ENCODE results near the gene ADAMTS17. TPM values are rescaled to one million over a fixed set of nuclear protein-coding genes. Genes with fewer than 3 reads are reported as not detected.

Gene ADAMTS17
- total RNA-seq, 1 experiment from 2014 or later, result 1.6 TPM

GRCh38 chr15:100172356-100173024, 169.3 kb downstream of the ADAMTS17 start:
- peaks cover 7% of the 10 kb centered on the region for H3K9me3 ChIP-seq (ENCODE audit: control insufficient read depth, insufficient read depth, low read depth, low read length)
- H3K4me1 ChIP-seq (ENCODE audit: control insufficient read depth, insufficient read depth, low read length), result no peaks in the 10 kb centered on the region
- in situ Hi-C loops (cut with HindIII; ENCODE audit: low pct_unique_long_range_greater_than_20kb, low sequenced_read_pairs), result no loop called here
- BruUV-seq (replicated peaks), result no TSS peak
- ChIA-PET POLR2A (no interaction called here), CTCF (no interaction called here)
- H3K4me3 ChIP-seq (ENCODE audit: low read depth in 2 of 2, low read length in 2 of 2), result no peak overlapping the region
- intact Hi-C loops (cut with micrococcal nuclease; ENCODE audit: unreplicated experiment), result no loop called here
- H3K36me3 ChIP-seq (ENCODE audit: control insufficient read depth, insufficient read depth, low read length), result no peaks in the 10 kb centered on the region
- no peak for ATAC-seq
- DNase-seq (ENCODE audit: low read depth, low spot score), result no peak
- no peaks in the 10 kb centered on the region for H3K27me3 ChIP-seq (ENCODE audit: control insufficient read depth, insufficient read depth, low read length)
- H3K27ac ChIP-seq (ENCODE audit: low read length), result no peak overlapping the region
- TF ChIP-seq POLR2AphosphoS5 (IDR thresholded peaks at IDR 0.05; ENCODE audit: low read depth, low read length) (no peak), SIN3A (IDR thresholded peaks at IDR 0.05; ENCODE audit: borderline replicate concordance, insufficient read depth, low read depth, low read length) (no peak), TCF7L2 (IDR thresholded peaks at IDR 0.05; ENCODE audit: low read depth, low read length) (no peak)
- TF ChIP-seq, protein P1, sequence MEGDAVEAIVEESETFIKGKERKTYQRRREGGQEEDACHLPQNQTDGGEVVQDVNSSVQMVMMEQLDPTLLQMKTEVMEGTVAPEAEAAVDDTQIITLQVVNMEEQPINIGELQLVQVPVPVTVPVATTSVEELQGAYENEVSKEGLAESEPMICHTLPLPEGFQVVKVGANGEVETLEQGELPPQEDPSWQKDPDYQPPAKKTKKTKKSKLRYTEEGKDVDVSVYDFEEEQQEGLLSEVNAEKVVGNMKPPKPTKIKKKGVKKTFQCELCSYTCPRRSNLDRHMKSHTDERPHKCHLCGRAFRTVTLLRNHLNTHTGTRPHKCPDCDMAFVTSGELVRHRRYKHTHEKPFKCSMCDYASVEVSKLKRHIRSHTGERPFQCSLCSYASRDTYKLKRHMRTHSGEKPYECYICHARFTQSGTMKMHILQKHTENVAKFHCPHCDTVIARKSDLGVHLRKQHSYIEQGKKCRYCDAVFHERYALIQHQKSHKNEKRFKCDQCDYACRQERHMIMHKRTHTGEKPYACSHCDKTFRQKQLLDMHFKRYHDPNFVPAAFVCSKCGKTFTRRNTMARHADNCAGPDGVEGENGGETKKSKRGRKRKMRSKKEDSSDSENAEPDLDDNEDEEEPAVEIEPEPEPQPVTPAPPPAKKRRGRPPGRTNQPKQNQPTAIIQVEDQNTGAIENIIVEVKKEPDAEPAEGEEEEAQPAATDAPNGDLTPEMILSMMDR (IDR thresholded peaks at IDR 0.05), result no peak
- TF ChIP-seq, protein P2, sequence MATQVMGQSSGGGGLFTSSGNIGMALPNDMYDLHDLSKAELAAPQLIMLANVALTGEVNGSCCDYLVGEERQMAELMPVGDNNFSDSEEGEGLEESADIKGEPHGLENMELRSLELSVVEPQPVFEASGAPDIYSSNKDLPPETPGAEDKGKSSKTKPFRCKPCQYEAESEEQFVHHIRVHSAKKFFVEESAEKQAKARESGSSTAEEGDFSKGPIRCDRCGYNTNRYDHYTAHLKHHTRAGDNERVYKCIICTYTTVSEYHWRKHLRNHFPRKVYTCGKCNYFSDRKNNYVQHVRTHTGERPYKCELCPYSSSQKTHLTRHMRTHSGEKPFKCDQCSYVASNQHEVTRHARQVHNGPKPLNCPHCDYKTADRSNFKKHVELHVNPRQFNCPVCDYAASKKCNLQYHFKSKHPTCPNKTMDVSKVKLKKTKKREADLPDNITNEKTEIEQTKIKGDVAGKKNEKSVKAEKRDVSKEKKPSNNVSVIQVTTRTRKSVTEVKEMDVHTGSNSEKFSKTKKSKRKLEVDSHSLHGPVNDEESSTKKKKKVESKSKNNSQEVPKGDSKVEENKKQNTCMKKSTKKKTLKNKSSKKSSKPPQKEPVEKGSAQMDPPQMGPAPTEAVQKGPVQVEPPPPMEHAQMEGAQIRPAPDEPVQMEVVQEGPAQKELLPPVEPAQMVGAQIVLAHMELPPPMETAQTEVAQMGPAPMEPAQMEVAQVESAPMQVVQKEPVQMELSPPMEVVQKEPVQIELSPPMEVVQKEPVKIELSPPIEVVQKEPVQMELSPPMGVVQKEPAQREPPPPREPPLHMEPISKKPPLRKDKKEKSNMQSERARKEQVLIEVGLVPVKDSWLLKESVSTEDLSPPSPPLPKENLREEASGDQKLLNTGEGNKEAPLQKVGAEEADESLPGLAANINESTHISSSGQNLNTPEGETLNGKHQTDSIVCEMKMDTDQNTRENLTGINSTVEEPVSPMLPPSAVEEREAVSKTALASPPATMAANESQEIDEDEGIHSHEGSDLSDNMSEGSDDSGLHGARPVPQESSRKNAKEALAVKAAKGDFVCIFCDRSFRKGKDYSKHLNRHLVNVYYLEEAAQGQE (IDR thresholded peaks at IDR 0.05; ENCODE audit: insufficient read depth in 1 of 2, low read depth in 2 of 2, low read length in 1 of 2), result no peak

DNA sequence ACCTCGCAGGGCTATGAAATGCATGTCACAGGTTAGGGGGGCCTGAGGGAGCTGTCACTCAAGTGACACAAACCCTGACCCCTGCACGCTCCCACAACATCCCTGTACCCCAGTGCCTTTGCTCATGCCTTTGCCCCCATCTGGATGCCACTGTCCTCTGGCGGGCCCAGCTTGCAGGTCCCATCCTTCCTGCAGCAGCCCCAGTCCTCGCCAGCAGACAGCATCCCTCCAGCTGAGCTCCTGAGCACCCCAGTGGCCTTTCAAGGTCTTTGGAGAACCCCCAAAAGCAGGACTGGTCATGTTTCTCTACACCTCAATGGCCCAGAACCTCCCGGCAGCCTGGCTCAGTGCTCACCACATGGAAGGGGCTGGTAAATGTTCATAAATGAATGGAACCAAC, 170.4 kb downstream of the ADAMTS17 start:
- ChIA-PET POLR2A (no interaction called here), CTCF (no interaction called here)
- no peak overlapping the region for H3K4me3 ChIP-seq (ENCODE audit: low read depth in 2 of 2, low read length in 2 of 2)
- H3K4me1 ChIP-seq (ENCODE audit: control insufficient read depth, insufficient read depth, low read length), result no peaks in the 10 kb centered on the region
- TF ChIP-seq, protein P1 (IDR thresholded peaks at IDR 0.05), result no peak
- TF ChIP-seq, protein P2 (IDR thresholded peaks at IDR 0.05; ENCODE audit: insufficient read depth in 1 of 2, low read depth in 2 of 2, low read length in 1 of 2), result no peak
- no peak for TF ChIP-seq SIN3A (IDR thresholded peaks at IDR 0.05; ENCODE audit: borderline replicate concordance, insufficient read depth, low read depth, low read length)
- TF ChIP-seq POLR2AphosphoS5 (IDR thresholded peaks at IDR 0.05; ENCODE audit: low read depth, low read length), result no peak
- no peak for TF ChIP-seq TCF7L2 (IDR thresholded peaks at IDR 0.05; ENCODE audit: low read depth, low read length)
- in situ Hi-C loops (cut with HindIII; ENCODE audit: low pct_unique_long_range_greater_than_20kb, low sequenced_read_pairs), result no loop called here
- H3K36me3 ChIP-seq (ENCODE audit: control insufficient read depth, insufficient read depth, low read length), result no peaks in the 10 kb centered on the region
- intact Hi-C loops (cut with micrococcal nuclease; ENCODE audit: unreplicated experiment), result no loop called here
- H3K27me3 ChIP-seq (ENCODE audit: control insufficient read depth, insufficient read depth, low read length), result no peaks in the 10 kb centered on the region
- ATAC-seq, result no peak
- BruUV-seq (replicated peaks), result no TSS peak
- no peak overlapping the region for H3K27ac ChIP-seq (ENCODE audit: low read length)
- H3K9me3 ChIP-seq (ENCODE audit: control insufficient read depth, insufficient read depth, low read depth, low read length), result peaks cover 7% of the 10 kb centered on the region
- DNase-seq (ENCODE audit: low read depth, low spot score), result no peak
